ENCODE data around the gene SAC3D1. TPM values are rescaled to one million over a fixed set of nuclear protein-coding genes. Genes with fewer than 3 reads are reported as not detected.
A peak's percentile ranks its signal among the peaks of the same experiment; 100 is the strongest.

Gene SAC3D1
- total and polyA plus RNA-seq, 9 of the 15 experiments (the other 6 are each of a cell fraction or from before 2014, with no cell fraction given): 0.20 to 35.2 (median 5.8) TPM

- TF ChIP-seq REST (IDR thresholded peaks at IDR 0.05; ENCODE audit: borderline replicate concordance): peak; percentile 60; the same call in 1 of the 2 replicates
- no peak for TF ChIP-seq REST (CRISPR knock-in tag; IDR thresholded peaks at IDR 0.05; ENCODE audit: low read depth)
- TF ChIP-seq, protein P1, sequence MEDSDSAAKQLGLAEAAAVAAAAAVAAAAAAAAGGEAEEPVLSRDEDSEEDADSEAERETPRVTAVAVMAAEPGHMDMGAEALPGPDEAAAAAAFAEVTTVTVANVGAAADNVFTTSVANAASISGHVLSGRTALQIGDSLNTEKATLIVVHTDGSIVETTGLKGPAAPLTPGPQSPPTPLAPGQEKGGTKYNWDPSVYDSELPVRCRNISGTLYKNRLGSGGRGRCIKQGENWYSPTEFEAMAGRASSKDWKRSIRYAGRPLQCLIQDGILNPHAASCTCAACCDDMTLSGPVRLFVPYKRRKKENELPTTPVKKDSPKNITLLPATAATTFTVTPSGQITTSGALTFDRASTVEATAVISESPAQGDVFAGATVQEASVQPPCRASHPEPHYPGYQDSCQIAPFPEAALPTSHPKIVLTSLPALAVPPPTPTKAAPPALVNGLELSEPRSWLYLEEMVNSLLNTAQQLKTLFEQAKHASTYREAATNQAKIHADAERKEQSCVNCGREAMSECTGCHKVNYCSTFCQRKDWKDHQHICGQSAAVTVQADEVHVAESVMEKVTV (CRISPR knock-in tag; IDR thresholded peaks at IDR 0.05): peak; percentile 16; the same call in 1 of the 2 replicates
- peak in 2 of 3 experiments; percentile 28 to 47 for TF ChIP-seq YY1 (IDR thresholded peaks at IDR 0.05; ENCODE audit: borderline replicate concordance in 1 of 3, control insufficient read depth in 1 of 3, extremely low read depth in 1 of 3, insufficient read depth in 3 of 3, insufficient read length in 1 of 3, insufficient replicate concordance in 2 of 3, low read depth in 1 of 3, low read length in 2 of 3)
- TF ChIP-seq ZNF740 (CRISPR knock-in tag; IDR thresholded peaks at IDR 0.05): no peak
- 0 out of 4 replicates have a peak, but pooled peaks of 1 of the 2 experiments have one; percentile 28 for TF ChIP-seq ZNF740 (tag; IDR thresholded peaks at IDR 0.05)
- TF ChIP-seq ETV1 (tag; conservative IDR thresholded peaks at IDR 0.05; ENCODE audit: low read depth): no peak
- TF ChIP-seq TEAD1 (CRISPR knock-in tag; IDR thresholded peaks at IDR 0.05): 0 out of 4 replicates have a peak, but pooled peaks of 1 of the 2 experiments have one; percentile 22
- peak; percentile 58; the same call in 1 of the 2 replicates for TF ChIP-seq SMC3 (conservative IDR thresholded peaks at IDR 0.05; ENCODE audit: insufficient read depth, low read depth, low read length)
- TF ChIP-seq CREB1 (IDR thresholded peaks at IDR 0.05): no peak
- no peak; the same call in 1 of the 2 replicates for TF ChIP-seq CREB1 (CRISPR knock-in tag; IDR thresholded peaks at IDR 0.05)
- TF ChIP-seq, protein P2, sequence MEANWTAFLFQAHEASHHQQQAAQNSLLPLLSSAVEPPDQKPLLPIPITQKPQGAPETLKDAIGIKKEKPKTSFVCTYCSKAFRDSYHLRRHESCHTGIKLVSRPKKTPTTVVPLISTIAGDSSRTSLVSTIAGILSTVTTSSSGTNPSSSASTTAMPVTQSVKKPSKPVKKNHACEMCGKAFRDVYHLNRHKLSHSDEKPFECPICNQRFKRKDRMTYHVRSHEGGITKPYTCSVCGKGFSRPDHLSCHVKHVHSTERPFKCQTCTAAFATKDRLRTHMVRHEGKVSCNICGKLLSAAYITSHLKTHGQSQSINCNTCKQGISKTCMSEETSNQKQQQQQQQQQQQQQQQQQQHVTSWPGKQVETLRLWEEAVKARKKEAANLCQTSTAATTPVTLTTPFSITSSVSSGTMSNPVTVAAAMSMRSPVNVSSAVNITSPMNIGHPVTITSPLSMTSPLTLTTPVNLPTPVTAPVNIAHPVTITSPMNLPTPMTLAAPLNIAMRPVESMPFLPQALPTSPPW (CRISPR knock-in tag; IDR thresholded peaks at IDR 0.05): peak; percentile 13; the same call in 1 of the 2 replicates
Observed at GRCh38 chr11:65078151-65078550, 37.1 kb downstream of the SAC3D1 start (continued).
